ENCODE measurements around the gene SPATC1L.

SPATC1L gene

DNA sequence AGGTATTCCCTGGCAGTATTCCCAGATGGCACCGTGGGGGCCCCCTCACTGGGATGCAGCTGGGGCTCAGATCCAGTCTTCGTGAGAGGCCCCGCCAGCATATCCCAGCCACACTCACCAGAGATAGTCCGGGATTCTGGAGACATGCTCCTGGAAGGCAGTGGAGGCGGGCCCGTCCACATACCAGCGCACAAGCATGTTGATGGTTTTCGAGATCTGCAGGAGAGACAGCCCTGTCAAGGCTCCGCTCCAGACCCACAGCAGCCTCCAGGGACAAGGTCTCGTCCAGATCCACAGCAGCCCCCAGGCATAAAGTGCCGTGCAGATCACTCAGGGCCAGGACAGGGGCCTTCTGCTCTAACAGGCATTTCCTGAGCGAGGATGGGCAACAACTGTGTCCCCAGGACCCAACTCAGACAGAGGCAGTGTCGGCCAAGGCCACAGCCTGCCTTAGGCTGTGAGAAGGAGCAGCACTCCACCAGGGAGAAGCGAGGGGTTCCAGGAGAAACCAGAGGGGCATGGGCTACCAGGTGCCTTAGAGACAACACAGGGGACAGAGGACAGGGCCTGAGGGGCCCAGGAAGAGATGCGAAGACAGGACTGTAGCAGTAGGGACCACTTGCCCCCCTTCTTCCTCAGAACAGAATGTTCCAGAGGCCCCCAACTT lies 29.5 kb upstream of the SPATC1L start:
- Histone ChIP-seq H3K36me3 (ENCODE audit: insufficient read depth, insufficient read length, low read length) (peaks cover 88% of the 10 kb centered on the region), H3K4me1 (ENCODE audit: insufficient read depth, insufficient read length) (peaks cover 19% of the 10 kb centered on the region), H3K4me3 (ENCODE audit: insufficient read length, low read depth) (no peak overlapping the region), H3K9me3 (ENCODE audit: insufficient read depth, low read length) (no peaks in the 10 kb centered on the region), H3K27me3 (ENCODE audit: insufficient read depth, insufficient read length) (no peaks in the 10 kb centered on the region), H3K9ac (ENCODE audit: insufficient read length, low read depth) (no peak overlapping the region)
- no peak for DNase-seq (ENCODE audit: low read depth, low spot score)
- TF ChIP-seq YY1 (IDR thresholded peaks at IDR 0.05; ENCODE audit: insufficient read depth, insufficient read length) (no peak), SUZ12 (IDR thresholded peaks at IDR 0.05; ENCODE audit: extremely low read depth, insufficient read depth, insufficient read length) (no peak), ZNF274 (IDR thresholded peaks at IDR 0.05; ENCODE audit: low read depth, low read length) (no peak)

DNA sequence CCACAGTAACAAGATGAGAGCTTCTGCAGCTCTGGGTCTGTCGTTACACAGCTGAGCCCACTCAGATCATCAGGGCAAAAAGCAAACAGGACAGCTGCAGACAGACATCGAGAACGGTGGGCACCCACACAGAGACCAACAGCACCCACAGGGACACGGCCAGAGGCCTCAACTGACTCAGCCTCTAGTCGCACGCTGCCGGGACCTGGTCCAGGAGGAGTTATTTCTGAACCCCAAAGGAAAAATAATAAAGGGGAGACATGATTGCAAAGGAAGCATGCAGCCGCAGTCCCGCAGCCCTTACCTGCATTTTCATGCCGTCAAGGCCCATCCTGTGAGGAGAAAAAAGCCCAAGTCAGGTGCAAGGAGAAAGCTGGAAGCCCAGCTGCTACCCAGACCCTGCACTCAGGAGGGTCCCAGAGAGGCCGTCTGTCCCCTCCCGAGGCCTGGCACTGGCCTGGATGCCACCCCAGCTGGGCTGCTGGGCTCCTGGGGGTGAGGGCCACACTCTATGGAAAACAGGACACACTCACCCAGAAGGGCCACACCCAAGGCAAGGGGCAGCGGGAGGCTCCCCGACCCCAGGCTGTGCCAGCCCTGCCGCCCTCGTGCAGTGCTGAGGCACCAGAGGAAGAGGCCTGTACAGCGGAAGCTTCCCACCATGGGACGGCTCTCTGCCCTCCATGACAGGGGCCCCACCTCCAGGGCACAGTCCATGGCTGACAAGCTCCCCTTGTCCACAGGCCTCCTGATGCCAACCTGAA lies 28.6 kb upstream of the SPATC1L start:
- H3K9ac ChIP-seq (ENCODE audit: insufficient read length, low read depth), result no peak overlapping the region
- H3K4me3 ChIP-seq (ENCODE audit: insufficient read length, low read depth), result no peak overlapping the region
- peaks cover 94% of the 10 kb centered on the region for H3K36me3 ChIP-seq (ENCODE audit: insufficient read depth, insufficient read length, low read length)
- peaks cover 19% of the 10 kb centered on the region for H3K4me1 ChIP-seq (ENCODE audit: insufficient read depth, insufficient read length)
- no peaks in the 10 kb centered on the region for H3K9me3 ChIP-seq (ENCODE audit: insufficient read depth, low read length)
- TF ChIP-seq SUZ12 (IDR thresholded peaks at IDR 0.05; ENCODE audit: extremely low read depth, insufficient read depth, insufficient read length), result no peak
- no peak for TF ChIP-seq ZNF274 (IDR thresholded peaks at IDR 0.05; ENCODE audit: low read depth, low read length)
- TF ChIP-seq YY1 (IDR thresholded peaks at IDR 0.05; ENCODE audit: insufficient read depth, insufficient read length), result no peak
- no peaks in the 10 kb centered on the region for H3K27me3 ChIP-seq (ENCODE audit: insufficient read depth, insufficient read length)
- DNase-seq (ENCODE audit: low read depth, low spot score), result no peak

DNA sequence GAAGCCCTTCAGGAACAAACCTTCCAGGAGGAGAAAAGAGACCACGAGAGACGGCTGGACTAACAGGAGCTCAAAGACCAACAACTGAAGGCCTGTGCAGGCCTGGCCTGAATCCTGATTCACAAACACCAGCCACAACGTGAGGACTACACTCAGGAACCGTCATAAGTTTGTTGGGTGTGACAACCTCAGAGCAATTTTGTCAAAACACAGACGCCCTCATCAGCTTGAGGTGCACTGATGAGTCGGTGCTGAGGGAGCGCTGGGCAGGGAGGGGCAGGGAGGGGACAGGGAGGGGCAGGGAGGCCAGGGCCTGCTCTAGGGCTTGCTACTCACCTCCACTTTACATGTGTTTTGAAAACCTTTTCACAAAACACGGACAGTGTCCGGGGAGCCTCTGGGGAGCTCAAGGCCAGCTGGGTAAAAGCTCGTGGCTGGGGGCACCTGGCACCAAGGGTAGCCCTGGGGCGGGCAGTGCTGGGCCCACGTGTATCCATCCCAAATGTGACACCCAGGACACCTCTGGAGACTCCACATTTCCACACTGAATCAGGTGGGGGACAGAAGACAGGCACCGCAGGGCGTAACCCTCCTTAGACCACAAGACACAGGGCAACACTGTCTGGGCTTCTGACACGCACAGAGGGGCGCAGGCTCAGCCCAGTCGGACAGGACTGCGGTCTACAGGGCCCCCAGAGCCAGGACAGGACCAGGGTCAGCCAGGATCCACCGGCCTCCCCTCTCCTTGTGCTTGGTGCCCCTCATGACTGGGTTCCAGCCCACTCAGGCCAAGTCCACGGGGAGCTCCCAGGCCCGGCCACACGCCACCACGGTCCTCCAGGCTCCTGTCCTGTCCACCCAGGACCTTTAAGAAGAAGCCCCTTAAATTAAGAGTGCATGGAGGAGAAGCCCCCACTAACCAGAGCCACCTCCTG lies 27.8 kb upstream of the SPATC1L start:
- no peak for DNase-seq (ENCODE audit: low read depth, low spot score)
- no peaks in the 10 kb centered on the region for H3K27me3 ChIP-seq (ENCODE audit: insufficient read depth, insufficient read length)
- H3K9ac ChIP-seq (ENCODE audit: insufficient read length, low read depth), result no peak overlapping the region
- no peak for TF ChIP-seq YY1 (IDR thresholded peaks at IDR 0.05; ENCODE audit: insufficient read depth, insufficient read length)
- H3K4me1 ChIP-seq (ENCODE audit: insufficient read depth, insufficient read length), result peaks cover 15% of the 10 kb centered on the region
- H3K4me3 ChIP-seq (ENCODE audit: insufficient read length, low read depth), result no peak overlapping the region
- no peaks in the 10 kb centered on the region for H3K9me3 ChIP-seq (ENCODE audit: insufficient read depth, low read length)
- H3K36me3 ChIP-seq (ENCODE audit: insufficient read depth, insufficient read length, low read length), result peaks cover 95% of the 10 kb centered on the region

DNA sequence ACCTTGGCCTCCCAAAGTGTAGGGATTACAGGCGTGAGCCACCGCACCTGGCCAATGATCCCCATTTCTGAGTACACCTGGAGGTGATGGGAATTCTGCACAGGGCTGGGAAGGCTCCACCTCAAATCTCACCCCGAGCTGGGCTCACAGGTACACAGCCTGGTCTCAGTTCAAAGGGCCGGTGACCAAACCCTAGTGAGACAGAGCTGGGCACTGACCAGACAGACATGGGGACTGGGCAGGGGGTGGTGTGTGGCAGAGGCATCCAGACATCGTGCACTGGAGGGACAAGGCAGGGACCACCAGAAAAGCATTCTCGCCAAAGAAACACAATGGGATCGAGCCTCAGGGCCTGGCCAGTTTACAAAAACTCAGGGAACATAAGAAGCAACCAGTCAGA lies 27.1 kb upstream of the SPATC1L start:
- Histone ChIP-seq H3K9me3 (ENCODE audit: insufficient read depth, low read length) (no peaks in the 10 kb centered on the region), H3K4me1 (ENCODE audit: insufficient read depth, insufficient read length) (peaks cover 15% of the 10 kb centered on the region), H3K9ac (ENCODE audit: insufficient read length, low read depth) (peak overlapping the region; percentile 38), H3K27me3 (ENCODE audit: insufficient read depth, insufficient read length) (no peaks in the 10 kb centered on the region), H3K36me3 (ENCODE audit: insufficient read depth, insufficient read length, low read length) (peaks cover 95% of the 10 kb centered on the region), H3K4me3 (ENCODE audit: insufficient read length, low read depth) (no peak overlapping the region)
- DNase-seq (ENCODE audit: low read depth, low spot score), result no peak
- TF ChIP-seq SUZ12 (IDR thresholded peaks at IDR 0.05; ENCODE audit: extremely low read depth, insufficient read depth, insufficient read length) (no peak), YY1 (IDR thresholded peaks at IDR 0.05; ENCODE audit: insufficient read depth, insufficient read length) (no peak), ZNF274 (IDR thresholded peaks at IDR 0.05; ENCODE audit: low read depth, low read length) (no peak)

DNA sequence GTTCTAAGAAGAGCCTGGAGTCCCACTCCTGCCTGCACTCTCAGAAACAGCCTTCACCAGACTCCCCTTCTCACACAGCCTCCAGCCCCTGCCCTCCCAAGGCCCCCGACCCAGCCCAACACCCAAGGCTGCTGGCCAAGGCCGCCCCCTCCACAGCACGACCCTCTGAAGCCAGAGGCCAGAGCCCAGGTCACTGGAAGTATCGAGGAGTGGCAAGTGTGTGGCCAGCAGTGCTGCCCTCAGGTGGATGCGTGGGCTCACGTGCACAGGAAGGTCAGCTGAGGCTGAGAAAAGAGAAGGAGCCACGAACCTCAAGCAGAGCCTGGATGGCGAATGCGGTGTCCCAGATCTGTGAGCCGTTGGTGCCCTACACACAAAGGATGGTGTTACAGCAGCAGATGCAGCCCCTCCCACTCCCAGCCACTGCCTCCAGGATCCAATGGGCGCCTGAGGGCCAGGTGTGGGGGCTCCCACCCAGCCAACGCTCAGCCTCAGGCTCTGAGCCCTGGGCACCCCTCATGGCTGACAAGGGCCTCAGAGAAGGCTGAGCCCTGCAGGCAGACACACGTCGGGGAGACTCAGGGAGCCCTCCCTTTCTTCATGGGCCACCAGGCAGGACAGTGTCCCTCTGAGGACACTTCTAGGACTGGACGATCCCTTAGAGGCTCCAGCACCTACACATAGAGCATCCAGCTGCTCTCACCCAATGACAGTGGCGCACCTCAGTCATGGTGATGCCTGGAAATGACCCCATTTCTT lies 26.3 kb upstream of the SPATC1L start:
- H3K36me3 ChIP-seq (ENCODE audit: insufficient read depth, insufficient read length, low read length), result peaks cover 95% of the 10 kb centered on the region

DNA sequence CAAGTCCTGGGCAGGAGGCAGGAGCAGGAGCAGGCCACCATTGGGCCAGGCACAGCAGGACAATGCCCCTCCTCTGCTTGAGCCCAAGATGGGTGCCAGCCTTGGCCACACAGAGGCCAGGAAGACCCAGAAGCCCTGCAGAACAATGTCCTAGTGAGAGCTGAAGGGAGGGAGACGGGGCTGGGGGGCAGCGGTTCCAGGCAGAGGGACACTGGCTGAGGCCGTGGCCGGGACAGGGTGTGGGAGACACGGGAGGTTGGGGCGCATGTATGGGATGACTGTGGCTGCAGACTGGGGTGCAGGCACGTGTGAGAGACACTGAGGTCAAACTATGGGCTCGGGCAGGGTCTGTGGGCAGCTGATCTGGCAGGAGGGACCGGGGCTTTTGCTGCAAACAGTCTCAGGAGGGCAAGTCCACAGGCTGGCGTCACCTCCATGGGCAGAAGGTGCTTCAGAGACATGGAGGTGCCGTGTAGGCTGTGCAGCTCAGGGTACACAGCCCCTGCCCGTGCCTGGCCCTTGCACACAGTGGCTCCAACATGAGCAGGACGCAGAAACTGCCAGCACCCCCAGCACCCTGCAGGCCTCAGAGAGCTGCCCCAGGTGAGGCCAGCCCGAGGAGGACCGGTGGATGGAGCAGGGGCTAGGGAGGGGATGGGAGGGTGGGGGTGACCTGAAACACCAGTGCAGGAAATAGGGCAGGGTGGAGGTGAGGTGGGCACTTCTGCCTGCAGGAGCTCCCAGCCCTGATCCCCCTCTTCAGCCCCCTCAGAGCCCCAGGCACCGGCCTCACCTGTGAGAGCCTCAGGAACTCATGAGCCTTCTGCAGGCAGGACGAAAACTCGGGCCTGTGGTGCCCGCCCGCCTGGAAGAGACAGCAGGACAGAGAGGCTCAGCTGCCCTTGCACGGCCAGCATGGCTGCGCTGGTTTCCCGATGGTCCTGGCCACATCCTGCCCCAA lies 24.8 kb upstream of the SPATC1L start:
- Histone ChIP-seq H3K27me3 (ENCODE audit: insufficient read depth, insufficient read length) (no peaks in the 10 kb centered on the region), H3K36me3 (ENCODE audit: insufficient read depth, insufficient read length, low read length) (peaks cover 95% of the 10 kb centered on the region), H3K4me3 (ENCODE audit: insufficient read length, low read depth) (no peak overlapping the region), H3K9ac (ENCODE audit: insufficient read length, low read depth) (no peak overlapping the region), H3K9me3 (ENCODE audit: insufficient read depth, low read length) (no peaks in the 10 kb centered on the region), H3K4me1 (ENCODE audit: insufficient read depth, insufficient read length) (peaks cover 11% of the 10 kb centered on the region)
- TF ChIP-seq ZNF274 (IDR thresholded peaks at IDR 0.05; ENCODE audit: low read depth, low read length), result no peak
- no peak for TF ChIP-seq SUZ12 (IDR thresholded peaks at IDR 0.05; ENCODE audit: extremely low read depth, insufficient read depth, insufficient read length)
- TF ChIP-seq YY1 (IDR thresholded peaks at IDR 0.05; ENCODE audit: insufficient read depth, insufficient read length), result no peak
- DNase-seq (ENCODE audit: low read depth, low spot score), result no peak

More for the DNA sequence above, 26.3 kb upstream of the SPATC1L start:
- Histone ChIP-seq H3K9me3 (ENCODE audit: insufficient read depth, low read length) (no peaks in the 10 kb centered on the region), H3K27me3 (ENCODE audit: insufficient read depth, insufficient read length) (no peaks in the 10 kb centered on the region), H3K4me3 (ENCODE audit: insufficient read length, low read depth) (no peak overlapping the region), H3K9ac (ENCODE audit: insufficient read length, low read depth) (no peak overlapping the region), H3K4me1 (ENCODE audit: insufficient read depth, insufficient read length) (peaks cover 11% of the 10 kb centered on the region)
- no peak for DNase-seq (ENCODE audit: low read depth, low spot score)
- no peak for TF ChIP-seq SUZ12 (IDR thresholded peaks at IDR 0.05; ENCODE audit: extremely low read depth, insufficient read depth, insufficient read length)
- TF ChIP-seq YY1 (IDR thresholded peaks at IDR 0.05; ENCODE audit: insufficient read depth, insufficient read length), result no peak
